ENCODE data around the gene AGK. TPM values are rescaled to one million over a fixed set of nuclear protein-coding genes. Genes with fewer than 3 reads are reported as not detected.
A peak's percentile ranks its signal among the peaks of the same experiment; 100 is the strongest.
"Not testable (repeated sequence)": the region's sequence is repeated elsewhere in the genome, so short reads cannot be mapped to it uniquely, and the experiment has no call there.

AGK gene
- total RNA-seq, 5 donors from 2014 or later (not counting 1 experiment from before 2014, with no cell fraction given) = 22.1 to 39.7 (median 28.8) TPM

DNA sequence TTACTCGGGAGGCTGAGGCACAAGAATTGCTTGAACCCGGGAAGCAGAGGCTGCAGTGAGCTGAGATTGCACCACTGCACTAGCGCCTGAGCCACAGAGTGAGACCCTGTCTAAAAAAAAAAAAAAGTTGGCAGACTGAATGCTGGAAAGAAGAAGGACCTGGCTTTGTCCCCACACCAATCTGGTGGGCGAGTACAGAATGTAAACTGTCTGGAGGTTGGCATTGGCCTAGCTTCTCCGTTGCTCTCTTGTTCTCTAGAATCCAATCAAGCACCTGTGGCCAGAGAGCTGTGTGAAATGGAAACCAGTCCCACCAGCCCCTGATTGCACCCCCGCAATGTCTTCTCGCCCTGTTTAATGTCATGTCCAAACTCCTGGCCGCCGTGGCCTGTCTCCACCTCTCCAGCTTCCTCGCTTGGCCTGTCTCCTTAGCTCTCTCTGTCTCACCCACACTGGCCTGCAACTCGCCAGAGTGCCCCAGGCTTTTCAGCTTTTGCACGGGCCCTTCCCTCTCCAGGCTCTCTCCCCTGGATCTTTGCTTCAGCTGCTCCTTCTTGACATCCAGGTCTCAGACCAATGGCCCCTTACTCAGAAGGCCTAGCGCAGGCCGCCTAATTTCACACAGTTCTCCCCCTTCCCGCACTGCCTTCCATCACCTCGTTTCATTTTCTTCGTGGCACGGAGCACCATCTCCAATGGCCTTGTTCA, 670 bp upstream of the AGK start:
- H3K4me1 Mint-ChIP-seq = peaks cover 28 to 35% (median 30%) of the 10 kb centered on the region in 3 donors
- CTCF ChIA-PET = interaction anchor here (0.7 to 1.1 kb wide), 2 partner anchors 16 to 188 kb away, joined by 3 read pairs; partner anchors contain the start of gene SSBP1 (in 1 of the 2)

DNA sequence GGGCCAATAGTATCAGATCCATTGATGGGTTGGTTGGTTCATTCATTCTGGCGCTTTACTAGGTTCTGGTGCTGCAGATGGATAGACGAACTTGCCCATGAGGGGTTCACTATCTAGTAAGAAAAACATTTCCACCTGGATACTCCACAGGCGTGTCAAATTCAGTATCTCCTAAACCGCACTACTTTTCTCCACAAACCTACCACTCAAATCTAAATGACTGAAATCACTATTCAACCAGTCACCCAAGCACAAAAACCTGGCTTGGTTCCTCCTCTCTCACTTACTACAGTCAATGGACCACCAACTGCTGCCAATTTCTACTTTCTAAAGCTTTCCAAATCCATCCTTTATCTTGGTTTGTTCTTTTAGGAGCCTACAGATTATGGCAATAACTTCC, 572 bp downstream of the AGK start:
- DNase-seq (no peak), ATAC-seq (replicated peaks in 1 of 4) (peak in 1 of 4 experiments; percentile 5)
- peaks cover 30 to 35% (median 31%) of the 10 kb centered on the region in 3 donors for H3K4me1 Mint-ChIP-seq
- CTCF ChIA-PET = no interaction called here
- WGBS (ENCODE audit: insufficient coverage) = 9% methylated on average over 3 of the region's 4 CpGs
- H3K9me3 ChIP-seq = no peaks in the 10 kb centered on the region
- H3K27ac ChIP-seq (ENCODE audit: low read length) = peak overlapping the region; percentile 43
- H3K27me3 Mint-ChIP-seq = no peaks in the 10 kb centered on the region
- peak overlapping the region; percentile 80 to 89 (median 87) for H3K4me3 Mint-ChIP-seq
- H3K9me3 Mint-ChIP-seq = no peaks in the 10 kb centered on the region
- H3K27me3 ChIP-seq (replicated peaks in 1 of 2; ENCODE audit: control insufficient read depth in 2 of 2, extremely low read depth in 1 of 2, insufficient read depth in 2 of 2, low read length in 1 of 2) = no peaks in the 10 kb centered on the region
- H3K36me3 ChIP-seq (ENCODE audit: control insufficient read depth in 2 of 2, extremely low read depth in 1 of 2, insufficient read depth in 1 of 2, low read length in 1 of 2) = no peaks in the 10 kb centered on the region
- peaks cover 5 to 18% of the 10 kb centered on the region in 2 experiments for H3K4me1 ChIP-seq (ENCODE audit: control insufficient read depth in 1 of 2, extremely low read depth in 1 of 2, insufficient read depth in 2 of 2, low read length in 2 of 2)
- H3K36me3 Mint-ChIP-seq = peaks cover 14% of the 10 kb centered on the region
- H3K4me3 ChIP-seq (ENCODE audit: control insufficient read depth in 1 of 2, extremely low read depth in 1 of 2, low read length in 1 of 2) = peak overlapping the region; percentile 67 to 79
- POLR2A ChIA-PET = no interaction called here
- peak overlapping the region; percentile 19 to 40 for H3K27ac Mint-ChIP-seq

More for the DNA sequence above, 670 bp upstream of the AGK start:
- H3K9me3 Mint-ChIP-seq = no peaks in the 10 kb centered on the region
- POLR2A ChIA-PET = no interaction called here
- peak overlapping the region; percentile 67 to 79 for H3K4me3 ChIP-seq (ENCODE audit: control insufficient read depth in 1 of 2, extremely low read depth in 1 of 2, low read length in 1 of 2)
- DNase-seq (peak in 6 of 35 experiments; percentile 2 to 15 (median 2)), ATAC-seq (replicated peaks in 1 of 4) (no peak)
- no peaks in the 10 kb centered on the region for H3K27me3 ChIP-seq (replicated peaks in 1 of 2; ENCODE audit: control insufficient read depth in 2 of 2, extremely low read depth in 1 of 2, insufficient read depth in 2 of 2, low read length in 1 of 2)
- no peaks in the 10 kb centered on the region for H3K27me3 Mint-ChIP-seq
- H3K4me1 ChIP-seq (ENCODE audit: control insufficient read depth in 1 of 2, extremely low read depth in 1 of 2, insufficient read depth in 2 of 2, low read length in 2 of 2) = peaks cover 5 to 18% of the 10 kb centered on the region in 2 experiments
- H3K4me3 Mint-ChIP-seq = peak overlapping the region; percentile 80 to 89 (median 87)
- H3K9me3 ChIP-seq = no peaks in the 10 kb centered on the region
- peak overlapping the region; percentile 28 for H3K27ac ChIP-seq (ENCODE audit: low read length)
- H3K27ac Mint-ChIP-seq = peak overlapping the region; percentile 65 to 85
- 62% methylated on average over 15 of the region's 18 CpGs for WGBS (ENCODE audit: insufficient coverage)
- H3K36me3 Mint-ChIP-seq = peaks cover 5% of the 10 kb centered on the region
- H3K36me3 ChIP-seq (ENCODE audit: control insufficient read depth in 2 of 2, extremely low read depth in 1 of 2, insufficient read depth in 1 of 2, low read length in 1 of 2) = no peaks in the 10 kb centered on the region

DNA sequence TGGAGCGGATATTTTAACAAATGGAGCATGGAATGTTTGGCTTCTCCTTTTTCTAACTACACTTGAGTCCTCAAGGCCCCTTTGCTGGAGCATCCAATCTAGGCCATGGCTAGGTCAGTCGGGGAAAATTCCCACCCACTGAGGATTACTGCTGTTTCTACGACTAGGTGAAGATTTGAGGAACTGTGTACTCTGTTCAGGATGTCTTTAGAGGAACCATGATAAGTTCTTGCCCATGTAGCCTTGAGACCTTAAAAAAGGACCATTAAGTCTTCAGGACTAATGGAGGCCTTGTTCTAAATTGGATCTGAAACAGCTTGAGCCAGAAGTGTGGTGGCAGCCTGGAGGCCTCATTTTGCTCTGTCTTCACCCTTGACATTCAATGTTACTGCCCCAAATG, 6.2 kb downstream of the AGK start:
- peak overlapping the region; percentile 67 for H3K27ac ChIP-seq (ENCODE audit: low read length)
- H3K4me3 ChIP-seq (ENCODE audit: control insufficient read depth in 1 of 2, extremely low read depth in 1 of 2, low read length in 1 of 2) = no peak overlapping the region
- ATAC-seq (replicated peaks in 1 of 4) (no peak), DNase-seq (no peak)
- H3K27me3 ChIP-seq (replicated peaks in 1 of 2; ENCODE audit: control insufficient read depth in 2 of 2, extremely low read depth in 1 of 2, insufficient read depth in 2 of 2, low read length in 1 of 2) = no peaks in the 10 kb centered on the region
- peaks cover 2 to 15% of the 10 kb centered on the region in 2 experiments for H3K4me1 ChIP-seq (ENCODE audit: control insufficient read depth in 1 of 2, extremely low read depth in 1 of 2, insufficient read depth in 2 of 2, low read length in 2 of 2)
- peak overlapping the region; percentile 23 to 64 for H3K27ac Mint-ChIP-seq
- CTCF ChIA-PET = no interaction called here
- H3K9me3 Mint-ChIP-seq = no peaks in the 10 kb centered on the region
- peaks cover 53% of the 10 kb centered on the region for H3K36me3 Mint-ChIP-seq
- peaks cover 2% of the 10 kb centered on the region for H3K9me3 ChIP-seq
- POLR2A ChIA-PET = no interaction called here
- no peak overlapping the region for H3K4me3 Mint-ChIP-seq
- no peaks in the 10 kb centered on the region for H3K27me3 Mint-ChIP-seq
- H3K36me3 ChIP-seq (ENCODE audit: control insufficient read depth in 2 of 2, extremely low read depth in 1 of 2, insufficient read depth in 1 of 2, low read length in 1 of 2) = peaks cover 3 to 10% of the 10 kb centered on the region in 2 donors
- WGBS (ENCODE audit: insufficient coverage) = 81% methylated on average over 2 of the region's 3 CpGs
- peaks cover 46 to 53% (median 52%) of the 10 kb centered on the region in 3 donors for H3K4me1 Mint-ChIP-seq

DNA sequence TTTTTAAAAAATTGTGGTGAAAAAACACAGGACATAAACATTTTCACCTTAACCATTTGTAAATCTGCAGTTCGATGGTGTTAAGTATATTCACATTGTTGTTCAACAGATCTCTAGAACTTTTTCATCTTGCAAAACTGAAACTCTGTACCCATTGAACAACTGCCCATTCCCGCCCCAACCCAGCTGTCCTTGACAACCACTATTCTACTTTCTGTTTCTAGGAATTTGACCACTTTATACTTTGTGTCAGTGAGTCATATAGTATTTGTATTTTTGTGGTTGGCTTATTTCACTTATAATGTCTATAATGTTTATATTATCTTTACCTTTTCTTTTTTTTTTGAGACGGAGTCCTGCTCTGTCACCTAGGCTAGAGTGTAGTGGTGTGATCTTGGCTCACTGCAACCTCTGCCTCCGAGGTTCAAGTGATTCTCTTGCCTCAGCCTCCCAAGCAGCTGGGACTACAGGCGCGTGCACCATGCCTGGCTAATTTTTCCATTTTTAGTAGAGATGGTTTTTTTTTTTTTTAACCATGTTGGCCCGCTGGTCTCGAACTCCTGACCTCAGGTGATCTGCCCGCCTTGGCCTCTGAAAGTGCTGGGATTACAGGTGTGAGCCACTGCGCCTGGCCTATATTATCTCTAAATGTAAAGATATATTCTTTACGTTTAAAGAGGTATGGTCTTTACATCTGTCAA, 6.8 kb downstream of the AGK start:
- Mint-ChIP-seq H3K4me1 (peaks cover 41 to 46% (median 46%) of the 10 kb centered on the region in 3 donors), H3K36me3 (peaks cover 54% of the 10 kb centered on the region), H3K4me3 (peak overlapping the region in 1 of 3 donors; percentile 21), H3K27ac (peak overlapping the region; percentile 64 to 73)
- H3K27me3 ChIP-seq (replicated peaks in 1 of 2; ENCODE audit: control insufficient read depth in 2 of 2, extremely low read depth in 1 of 2, insufficient read depth in 2 of 2, low read length in 1 of 2); H3K27me3 Mint-ChIP-seq; H3K9me3 Mint-ChIP-seq; CTCF ChIA-PET; POLR2A ChIA-PET; H3K9me3 ChIP-seq; ATAC-seq (replicated peaks in 1 of 4); H3K4me3 ChIP-seq (ENCODE audit: control insufficient read depth in 1 of 2, extremely low read depth in 1 of 2, low read length in 1 of 2): not testable (repeated sequence)
- Histone ChIP-seq H3K27ac (ENCODE audit: low read length) (peak overlapping the region; percentile 67), H3K4me1 (ENCODE audit: control insufficient read depth in 1 of 2, extremely low read depth in 1 of 2, insufficient read depth in 2 of 2, low read length in 2 of 2) (peaks cover 0 to 13% of the 10 kb centered on the region in 2 experiments), H3K36me3 (ENCODE audit: control insufficient read depth in 2 of 2, extremely low read depth in 1 of 2, insufficient read depth in 1 of 2, low read length in 1 of 2) (peaks cover 3 to 12% of the 10 kb centered on the region in 2 donors)
- WGBS (ENCODE audit: insufficient coverage) = no CpG with 5 or more reads among the region's 11 CpGs
- peak in 2 of 35 experiments; percentile 12 to 14 for DNase-seq

DNA sequence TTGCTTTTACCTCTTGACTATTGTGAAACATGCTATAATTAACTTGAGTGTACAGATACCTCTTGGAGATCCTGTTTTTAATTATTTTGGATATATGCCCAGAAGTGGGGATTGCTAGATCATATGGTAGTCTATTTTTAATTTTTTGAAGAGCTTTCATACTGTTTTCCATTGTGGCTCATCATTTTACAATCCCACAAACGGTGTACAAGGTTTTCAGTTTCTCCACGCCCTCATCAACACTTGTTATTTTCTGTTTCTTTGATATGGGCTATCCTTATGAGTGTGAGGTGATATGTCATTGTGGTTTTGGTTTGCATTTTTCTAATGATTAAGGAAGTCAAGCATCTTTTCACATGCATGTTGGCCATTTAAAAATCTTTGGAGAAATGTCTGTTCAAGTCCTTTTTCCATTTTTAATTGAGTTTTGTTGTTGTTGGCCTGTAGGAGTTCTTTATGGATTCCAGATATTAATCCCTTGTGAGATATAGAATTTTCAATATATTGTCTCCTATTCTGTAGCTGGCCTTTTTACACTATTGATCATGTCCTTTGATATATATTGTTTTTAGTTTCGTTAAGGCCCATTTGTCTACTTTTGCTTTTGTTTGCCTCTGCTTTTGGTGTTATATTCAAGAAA, 7.5 kb downstream of the AGK start:
- WGBS (ENCODE audit: insufficient coverage) = no CpG with 5 or more reads among the region's 3 CpGs
- H3K27me3 Mint-ChIP-seq = no peaks in the 10 kb centered on the region
- ChIA-PET POLR2A (interaction anchor here in 1 of 2 donors (0.7 kb wide), 1 partner anchor 724 kb away, joined by 3 read pairs; no protein-coding TSS in a partner anchor), CTCF (interaction anchor here in 1 of 2 donors (1.9 kb wide), 1 partner anchor 179 kb away, joined by 7 read pairs; the partner anchor contains the start of gene SSBP1)
- no peaks in the 10 kb centered on the region for H3K9me3 Mint-ChIP-seq
- DNase-seq (peak in 2 of 35 experiments; percentile 14 to 67), ATAC-seq (replicated peaks in 1 of 4) (peak in 2 of 4 experiments; percentile 61 to 87)
- peaks cover 39 to 43% (median 40%) of the 10 kb centered on the region in 3 donors for H3K4me1 Mint-ChIP-seq
- peak overlapping the region in 2 of 3 donors; percentile 21 to 43 for H3K4me3 Mint-ChIP-seq
- Histone ChIP-seq H3K4me1 (ENCODE audit: control insufficient read depth in 1 of 2, extremely low read depth in 1 of 2, insufficient read depth in 2 of 2, low read length in 2 of 2) (peaks cover 0 to 13% of the 10 kb centered on the region in 2 experiments), H3K4me3 (ENCODE audit: control insufficient read depth in 1 of 2, extremely low read depth in 1 of 2, low read length in 1 of 2) (no peak overlapping the region), H3K9me3 (peaks cover 2% of the 10 kb centered on the region), H3K27me3 (replicated peaks in 1 of 2; ENCODE audit: control insufficient read depth in 2 of 2, extremely low read depth in 1 of 2, insufficient read depth in 2 of 2, low read length in 1 of 2) (no peaks in the 10 kb centered on the region), H3K36me3 (ENCODE audit: control insufficient read depth in 2 of 2, extremely low read depth in 1 of 2, insufficient read depth in 1 of 2, low read length in 1 of 2) (peaks cover 3 to 13% of the 10 kb centered on the region in 2 donors), H3K27ac (ENCODE audit: low read length) (peak overlapping the region; percentile 67)
- peaks cover 61% of the 10 kb centered on the region for H3K36me3 Mint-ChIP-seq
- H3K27ac Mint-ChIP-seq = peak overlapping the region; percentile 64 to 73

DNA sequence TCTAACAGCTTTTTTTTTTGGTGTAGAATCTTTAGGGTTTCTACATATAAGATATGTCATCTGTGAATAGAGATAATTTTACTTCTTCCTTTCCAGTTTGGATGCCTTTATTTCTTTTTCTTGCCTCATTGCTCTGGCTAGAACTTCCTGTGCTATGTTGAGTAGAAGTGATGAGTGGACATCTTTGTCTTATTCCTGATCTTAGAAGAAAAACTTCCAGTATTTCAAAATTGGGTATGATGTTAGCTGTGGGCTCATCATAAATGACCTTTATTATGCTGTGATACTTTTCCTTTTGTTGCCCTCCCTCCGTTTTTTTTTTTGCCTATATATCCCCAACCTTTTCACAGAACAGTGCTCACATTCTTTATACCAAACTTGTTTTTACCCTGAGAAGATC, 8.8 kb downstream of the AGK start:
- no peaks in the 10 kb centered on the region for H3K27me3 Mint-ChIP-seq
- Histone ChIP-seq H3K36me3 (ENCODE audit: control insufficient read depth in 2 of 2, extremely low read depth in 1 of 2, insufficient read depth in 1 of 2, low read length in 1 of 2) (peaks cover 3 to 15% of the 10 kb centered on the region in 2 donors), H3K9me3 (peaks cover 2% of the 10 kb centered on the region), H3K4me1 (ENCODE audit: control insufficient read depth in 1 of 2, extremely low read depth in 1 of 2, insufficient read depth in 2 of 2, low read length in 2 of 2) (peaks cover 0 to 13% of the 10 kb centered on the region in 2 experiments), H3K4me3 (ENCODE audit: control insufficient read depth in 1 of 2, extremely low read depth in 1 of 2, low read length in 1 of 2) (no peak overlapping the region), H3K27ac (ENCODE audit: low read length) (no peak overlapping the region), H3K27me3 (replicated peaks in 1 of 2; ENCODE audit: control insufficient read depth in 2 of 2, extremely low read depth in 1 of 2, insufficient read depth in 2 of 2, low read length in 1 of 2) (no peaks in the 10 kb centered on the region)
- peaks cover 36 to 50% (median 42%) of the 10 kb centered on the region in 3 donors for H3K4me1 Mint-ChIP-seq
- H3K9me3 Mint-ChIP-seq = no peaks in the 10 kb centered on the region
- H3K27ac Mint-ChIP-seq = no peak overlapping the region
- DNase-seq (no peak), ATAC-seq (replicated peaks in 1 of 4) (no peak)
- POLR2A ChIA-PET = interaction anchor here in 1 of 2 donors (0.6 kb wide), 1 partner anchor 1390 kb away, joined by 3 read pairs; no protein-coding TSS in a partner anchor
- CTCF ChIA-PET = interaction anchor here in 1 of 2 donors (1.9 kb wide), 1 partner anchor 178 kb away, joined by 7 read pairs; the partner anchor contains the start of gene SSBP1
- no CpG with 5 or more reads among the region's 1 CpG for WGBS (ENCODE audit: insufficient coverage)
- peaks cover 74% of the 10 kb centered on the region for H3K36me3 Mint-ChIP-seq
- H3K4me3 Mint-ChIP-seq = no peak overlapping the region

All from T-cell (primary cell).